Measurements from ENCODE around the gene ETV3. TPM values are rescaled to one million over a fixed set of nuclear protein-coding genes. Genes with fewer than 3 reads are reported as not detected.

Gene ETV3
- total RNA-seq, 2 donors from 2014 or later = 11.8 to 31.7 TPM

- no peak overlapping the region for H3K4me3 ChIP-seq
- TF ChIP-seq, protein P1, sequence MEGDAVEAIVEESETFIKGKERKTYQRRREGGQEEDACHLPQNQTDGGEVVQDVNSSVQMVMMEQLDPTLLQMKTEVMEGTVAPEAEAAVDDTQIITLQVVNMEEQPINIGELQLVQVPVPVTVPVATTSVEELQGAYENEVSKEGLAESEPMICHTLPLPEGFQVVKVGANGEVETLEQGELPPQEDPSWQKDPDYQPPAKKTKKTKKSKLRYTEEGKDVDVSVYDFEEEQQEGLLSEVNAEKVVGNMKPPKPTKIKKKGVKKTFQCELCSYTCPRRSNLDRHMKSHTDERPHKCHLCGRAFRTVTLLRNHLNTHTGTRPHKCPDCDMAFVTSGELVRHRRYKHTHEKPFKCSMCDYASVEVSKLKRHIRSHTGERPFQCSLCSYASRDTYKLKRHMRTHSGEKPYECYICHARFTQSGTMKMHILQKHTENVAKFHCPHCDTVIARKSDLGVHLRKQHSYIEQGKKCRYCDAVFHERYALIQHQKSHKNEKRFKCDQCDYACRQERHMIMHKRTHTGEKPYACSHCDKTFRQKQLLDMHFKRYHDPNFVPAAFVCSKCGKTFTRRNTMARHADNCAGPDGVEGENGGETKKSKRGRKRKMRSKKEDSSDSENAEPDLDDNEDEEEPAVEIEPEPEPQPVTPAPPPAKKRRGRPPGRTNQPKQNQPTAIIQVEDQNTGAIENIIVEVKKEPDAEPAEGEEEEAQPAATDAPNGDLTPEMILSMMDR (IDR thresholded peaks at IDR 0.05) = no peak
- ATAC-seq (ENCODE audit: insufficient number of reproducible peaks, low FRiP score, low read depth) = no peak
Observed at GRCh38 chr1:157098519-157098918, 39.7 kb downstream of the ETV3 start.

GRCh38 chr1:157097692-157098091, 40.5 kb downstream of the ETV3 start:
- no peak for DNase-seq (ENCODE audit: low spot score)
- TF ChIP-seq, protein P1 (IDR thresholded peaks at IDR 0.05) = no peak
- H3K4me3 ChIP-seq = no peak overlapping the region

More at GRCh38 chr1:157098519-157098918, 39.7 kb downstream of the ETV3 start:
- Histone ChIP-seq H3K36me3 (no peaks in the 10 kb centered on the region), H3K4me1 (ENCODE audit: control insufficient read depth in 1 of 2, low read depth in 2 of 2) (no peaks in the 10 kb centered on the region), H3K27ac (no peak overlapping the region), H3K27me3 (replicated peaks; ENCODE audit: insufficient read depth) (no peaks in the 10 kb centered on the region), H3K9me3 (no peaks in the 10 kb centered on the region)
- no peak for DNase-seq (ENCODE audit: low spot score)

DNA sequence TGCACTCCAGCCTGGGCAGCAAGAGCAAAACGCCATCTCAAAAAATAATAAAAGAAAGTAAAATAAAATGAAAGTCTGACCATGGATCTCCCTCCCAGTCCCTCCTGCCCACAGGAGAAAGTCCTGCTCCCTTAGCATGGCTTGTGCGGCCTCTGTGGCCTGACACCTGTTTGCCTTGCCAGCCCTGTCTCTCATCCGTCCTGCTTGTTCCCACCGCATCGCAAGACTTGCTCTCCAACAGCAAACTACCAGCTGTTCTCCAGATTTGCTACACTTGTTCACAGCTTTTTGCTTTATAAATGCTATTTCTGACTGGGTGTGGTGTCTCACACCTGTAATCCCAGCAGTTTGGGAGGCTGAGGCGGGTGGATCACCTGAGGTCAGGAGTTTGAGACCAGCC, 41.3 kb downstream of the ETV3 start:
- no peaks in the 10 kb centered on the region for H3K36me3 ChIP-seq
- no peak overlapping the region for H3K4me3 ChIP-seq
- no peaks in the 10 kb centered on the region for H3K4me1 ChIP-seq (ENCODE audit: control insufficient read depth in 1 of 2, low read depth in 2 of 2)
- no peaks in the 10 kb centered on the region for H3K9me3 ChIP-seq
- ATAC-seq (ENCODE audit: insufficient number of reproducible peaks, low FRiP score, low read depth) (no peak), DNase-seq (ENCODE audit: low spot score) (no peak)
- no peak overlapping the region for H3K27ac ChIP-seq
- H3K27me3 ChIP-seq (replicated peaks; ENCODE audit: insufficient read depth) = no peaks in the 10 kb centered on the region
- TF ChIP-seq, protein P1 (IDR thresholded peaks at IDR 0.05) = no peak

More at GRCh38 chr1:157097692-157098091, 40.5 kb downstream of the ETV3 start:
- no peaks in the 10 kb centered on the region for H3K4me1 ChIP-seq (ENCODE audit: control insufficient read depth in 1 of 2, low read depth in 2 of 2)
- H3K27ac ChIP-seq = no peak overlapping the region
- H3K27me3 ChIP-seq (replicated peaks; ENCODE audit: insufficient read depth) = no peaks in the 10 kb centered on the region
- H3K9me3 ChIP-seq = no peaks in the 10 kb centered on the region
- ATAC-seq (ENCODE audit: insufficient number of reproducible peaks, low FRiP score, low read depth) = no peak
- no peaks in the 10 kb centered on the region for H3K36me3 ChIP-seq

- DNase-seq (ENCODE audit: low spot score) (no peak), ATAC-seq (ENCODE audit: insufficient number of reproducible peaks, low FRiP score, low read depth) (no peak)
- Histone ChIP-seq H3K4me3 (no peak overlapping the region), H3K27me3 (replicated peaks; ENCODE audit: insufficient read depth) (no peaks in the 10 kb centered on the region), H3K27ac (no peak overlapping the region), H3K4me1 (ENCODE audit: control insufficient read depth in 1 of 2, low read depth in 2 of 2) (no peaks in the 10 kb centered on the region), H3K9me3 (no peaks in the 10 kb centered on the region), H3K36me3 (no peaks in the 10 kb centered on the region)
- TF ChIP-seq, protein P1 (IDR thresholded peaks at IDR 0.05) = no peak
Observed at GRCh38 chr1:157095551-157095950, 42.6 kb downstream of the ETV3 start.

DNA sequence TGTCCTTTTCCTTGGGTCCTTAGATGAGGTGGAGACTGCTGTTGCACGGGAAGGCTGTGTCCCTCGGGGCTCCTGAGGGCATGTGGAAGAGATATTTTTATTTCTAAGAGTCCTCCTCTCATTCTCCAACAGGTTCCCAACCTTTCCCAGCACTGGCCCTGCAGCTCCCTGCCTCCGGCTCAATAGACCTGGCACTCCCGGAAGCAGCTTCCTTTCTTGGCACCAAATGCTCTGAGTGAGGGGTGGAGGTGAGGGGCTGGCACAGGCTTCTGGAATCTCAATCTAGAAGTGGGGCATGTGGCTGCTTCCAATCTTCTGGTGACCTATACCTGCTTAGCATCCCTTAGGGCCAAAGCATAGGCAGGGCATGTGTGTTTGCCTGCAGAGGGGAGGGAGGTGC, 43.1 kb downstream of the ETV3 start:
- ATAC-seq (ENCODE audit: insufficient number of reproducible peaks, low FRiP score, low read depth) (no peak), DNase-seq (ENCODE audit: low spot score) (no peak)
- Histone ChIP-seq H3K27me3 (replicated peaks; ENCODE audit: insufficient read depth) (no peaks in the 10 kb centered on the region), H3K9me3 (no peaks in the 10 kb centered on the region), H3K36me3 (no peaks in the 10 kb centered on the region), H3K4me1 (ENCODE audit: control insufficient read depth in 1 of 2, low read depth in 2 of 2) (peaks cover 0 to 3% of the 10 kb centered on the region in 2 donors), H3K4me3 (no peak overlapping the region), H3K27ac (no peak overlapping the region)
- TF ChIP-seq, protein P1 (IDR thresholded peaks at IDR 0.05) = no peak
